Neuronal stem cell (in vitro differentiated cells): ENCODE results near the gene GLIS2.

Source experiments
- DNase-seq: peaks from one replicate; pipeline ENCODE4 v3.0.0-alpha.2; 2013; ENCODE audit warnings: low spot score
- H2AFZ ChIP-seq: one replicate; pipeline ENCODE4 v1.6.1; 2013; ENCODE audit warnings: mild to moderate bottlenecking, low read length, inconsistent platforms
- H2AK5ac ChIP-seq: 2 replicates; pipeline ENCODE4 v1.6.1; 2013; ENCODE audit warnings: low read depth, mild to moderate bottlenecking, inconsistent platforms, low read length, moderate library complexity, mixed read lengths
- H2BK120ac ChIP-seq: 2 replicates; pipeline ENCODE4 v1.6.1; 2013; ENCODE audit warnings: low read depth, mild to moderate bottlenecking, inconsistent platforms, low read length, moderate library complexity, mixed read lengths
- H2BK12ac ChIP-seq: one replicate; pipeline ENCODE4 v1.6.1; 2013; ENCODE audit warnings: low read length, inconsistent platforms
- H2BK15ac ChIP-seq: 2 replicates; pipeline ENCODE4 v1.6.1; 2013; ENCODE audit warnings: mild to moderate bottlenecking, low read length, inconsistent platforms, mixed read lengths
- H2BK5ac ChIP-seq: one replicate; pipeline ENCODE4 v1.6.1; 2013; ENCODE audit warnings: inconsistent platforms, mild to moderate bottlenecking, low read length, moderate library complexity
- H3K14ac ChIP-seq: one replicate; pipeline ENCODE4 v1.6.1; 2013; ENCODE audit warnings: low read length, inconsistent platforms
- H3K18ac ChIP-seq: 2 replicates; pipeline ENCODE4 v1.6.1; 2013; ENCODE audit warnings: low read length, inconsistent platforms
- H3K23ac ChIP-seq: 2 replicates; pipeline ENCODE4 v1.6.1; 2013; ENCODE audit warnings: low read depth, mild to moderate bottlenecking, mixed read lengths, low read length, inconsistent platforms; ENCODE audit not compliant: poor library complexity
- H3K27ac ChIP-seq: replicated peaks from 3 replicates; pipeline ENCODE4 v1.5.1; 2013; ENCODE audit warnings: low read length, inconsistent platforms
- H3K27me3 ChIP-seq, 3 experiments: 2 replicates each; pipeline ENCODE4 v1.6.1; 2013; ENCODE audit warnings: low read length in 3 of 3, mild to moderate bottlenecking in 2 of 3, inconsistent platforms in 1 of 3, low read depth in 1 of 3, mixed read lengths in 1 of 3, moderate library complexity in 1 of 3; ENCODE audit not compliant: control insufficient read depth in 3 of 3, insufficient read depth in 3 of 3
- H3K36me3 ChIP-seq, 2 donors: replicated peaks in 1 of 2; 2 replicates each; pipeline ENCODE4 v1.6.1; 2013; ENCODE audit warnings: low read length in 2 of 2; ENCODE audit not compliant: control insufficient read depth in 2 of 2, insufficient read depth in 2 of 2
- H3K4ac ChIP-seq: 2 replicates; pipeline ENCODE4 v1.6.1; 2013; ENCODE audit warnings: inconsistent platforms, mild to moderate bottlenecking, low read length, moderate library complexity
- H3K4me1 ChIP-seq, 2 donors: 1 replicate in 1 of 2; 2 replicates in 1 of 2; pipeline ENCODE4 v1.6.1; 2013; ENCODE audit warnings: low read length in 2 of 2, low read depth in 1 of 2; ENCODE audit not compliant: control insufficient read depth in 2 of 2, insufficient read depth in 1 of 2
- H3K4me2 ChIP-seq: one replicate; pipeline ENCODE4 v1.6.1; 2013; ENCODE audit warnings: mild to moderate bottlenecking, low read length, inconsistent platforms; ENCODE audit not compliant: insufficient read depth, poor library complexity, severe bottlenecking
- H3K4me3 ChIP-seq, 2 donors: 2 replicates each; pipeline ENCODE4 v1.5.1; 2013; ENCODE audit warnings: low read length in 2 of 2, mild to moderate bottlenecking in 2 of 2, inconsistent platforms in 1 of 2, moderate library complexity in 1 of 2
- H3K79me1 ChIP-seq: one replicate; pipeline ENCODE4 v1.6.1; 2013; ENCODE audit warnings: low read depth, mild to moderate bottlenecking, inconsistent platforms, low read length, moderate library complexity
- H3K9ac ChIP-seq: one replicate; pipeline ENCODE4 v1.6.1; 2013; ENCODE audit warnings: mild to moderate bottlenecking, low read depth, low read length, inconsistent platforms; ENCODE audit not compliant: poor library complexity
- H3K9me3 ChIP-seq, 2 donors: replicated peaks in 1 of 2; 2 replicates each; pipeline versions ENCODE3 to v1.6.1; 2013; ENCODE audit warnings: low read length in 2 of 2, mild to moderate bottlenecking in 2 of 2, inconsistent platforms in 1 of 2, low read depth in 1 of 2, mixed read lengths in 1 of 2, moderate library complexity in 1 of 2; ENCODE audit not compliant: control insufficient read depth in 2 of 2, insufficient read depth in 1 of 2
- H4K8ac ChIP-seq: one replicate; pipeline ENCODE4 v1.6.1; 2013; ENCODE audit warnings: low read depth, mild to moderate bottlenecking, inconsistent platforms, low read length, moderate library complexity
- H4K91ac ChIP-seq: one replicate; pipeline ENCODE4 v1.6.1; 2013; ENCODE audit warnings: low read length, low read depth, mild to moderate bottlenecking, inconsistent platforms; ENCODE audit not compliant: poor library complexity
- WGBS, 2 donors: extraction: QIAGEN DNeasy Blood & Tissue Kit; methylation state at CpG; one replicate each; pipeline ENCODE4 v1.1.7; 2013; ENCODE audit warnings: missing lambda C conversion rate in 2 of 2, mixed read lengths in 1 of 2; ENCODE audit not compliant: insufficient read length in 2 of 2, insufficient replicate concordance in 1 of 2; ENCODE audit errors: extremely low coverage in 2 of 2; 5-methylcytosine and 5-hydroxymethylcytosine counted together

Gene GLIS2

DNA sequence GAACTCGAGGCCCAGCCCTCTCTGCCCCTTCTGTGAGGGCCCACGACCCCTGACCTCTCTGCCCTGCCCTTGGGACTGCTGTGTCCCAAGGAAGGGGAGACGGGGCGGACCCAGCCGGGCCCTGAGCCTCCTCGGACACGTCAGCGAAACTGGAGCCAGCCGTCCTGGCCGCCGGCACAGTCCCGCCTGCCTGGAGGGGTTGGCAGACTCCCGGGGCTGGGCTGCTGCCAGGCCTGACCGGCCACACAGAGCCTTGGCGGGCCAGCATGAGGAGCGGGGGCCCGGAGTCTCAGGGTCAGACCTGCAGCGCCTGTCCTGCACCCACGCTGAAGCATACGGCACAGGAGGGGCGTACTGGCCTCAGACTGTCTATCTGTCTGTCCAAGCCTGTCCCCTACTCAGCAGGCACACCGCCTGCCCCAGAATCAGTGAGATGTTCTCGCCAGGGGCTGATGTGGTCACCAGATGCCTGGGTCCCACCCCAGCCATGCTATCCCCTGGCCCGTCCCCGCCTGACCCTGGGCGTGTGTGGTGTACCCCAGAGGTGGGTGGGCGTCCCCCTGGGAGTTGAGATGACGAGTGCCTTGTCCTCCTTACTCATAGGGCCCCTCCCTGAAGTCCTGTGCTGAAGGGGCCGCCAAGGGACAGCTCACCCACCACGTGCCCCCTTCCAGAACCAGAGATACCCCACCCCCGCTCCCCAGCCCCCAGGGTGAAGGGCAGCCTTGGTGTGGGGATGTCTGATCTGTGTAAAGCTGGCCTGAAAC lies 60.4 kb downstream of the GLIS2 start:
- Histone ChIP-seq H3K27me3 (no peaks in the 10 kb centered on the region), H3K4me1 (peaks cover 44 to 53% of the 10 kb centered on the region in 2 donors), H3K9ac (peak overlapping the region; percentile 68), H3K79me1 (peaks cover 9% of the 10 kb centered on the region), H2AFZ (no peak overlapping the region), H3K23ac (peak overlapping the region; percentile 69), H2BK15ac (peak overlapping the region; percentile 77), H2BK12ac (no peak overlapping the region), H3K9me3 (no peaks in the 10 kb centered on the region), H2BK5ac (no peak overlapping the region), H3K4me3 (no peak overlapping the region), H4K91ac (no peak overlapping the region), H3K4ac (peak overlapping the region; percentile 53), H4K8ac (no peak overlapping the region), H3K36me3 (peaks cover 0 to 2% of the 10 kb centered on the region in 2 donors), H3K4me2 (no peak overlapping the region), H2BK120ac (no peak overlapping the region), H3K14ac (peak overlapping the region; percentile 94), H2AK5ac (peak overlapping the region; percentile 96), H3K18ac (peak overlapping the region; percentile 68), H3K27ac (peak overlapping the region; percentile 22)
- DNase-seq, result no peak
- WGBS, 2 donors, result no CpG with 5 or more reads among the region's 31 CpGs

GRCh38 chr16:4376893-4377572 lies 61.2 kb downstream of the GLIS2 start:
- Histone ChIP-seq H2BK5ac (no peak overlapping the region), H2AFZ (no peak overlapping the region), H3K4me1 (peaks cover 44 to 51% of the 10 kb centered on the region in 2 donors), H3K4ac (no peak overlapping the region), H2AK5ac (peak overlapping the region; percentile 96), H3K9ac (no peak overlapping the region), H4K8ac (no peak overlapping the region), H2BK12ac (no peak overlapping the region), H4K91ac (no peak overlapping the region), H3K79me1 (peaks cover 10% of the 10 kb centered on the region), H3K9me3 (no peaks in the 10 kb centered on the region), H3K18ac (no peak overlapping the region), H2BK120ac (no peak overlapping the region), H3K14ac (no peak overlapping the region), H3K23ac (no peak overlapping the region), H3K27ac (no peak overlapping the region), H3K36me3 (peaks cover 0 to 9% of the 10 kb centered on the region in 2 donors), H3K4me3 (peak overlapping the region in 1 of 2 donors; percentile 28), H3K4me2 (no peak overlapping the region), H3K27me3 (no peaks in the 10 kb centered on the region), H2BK15ac (no peak overlapping the region)
- DNase-seq, result no peak
- WGBS, 2 donors, result no CpG with 5 or more reads among the region's 27 CpGs

- Histone ChIP-seq H3K9ac (no peak overlapping the region), H2BK15ac (no peak overlapping the region), H3K4me3 (peak overlapping the region in 1 of 2 donors; percentile 22), H3K4me1 (peaks cover 37 to 47% of the 10 kb centered on the region in 2 donors), H4K91ac (no peak overlapping the region), H3K36me3 (peaks cover 0 to 12% of the 10 kb centered on the region in 2 donors), H2BK120ac (no peak overlapping the region), H3K27ac (no peak overlapping the region), H4K8ac (no peak overlapping the region), H2AFZ (no peak overlapping the region), H3K18ac (no peak overlapping the region), H3K4ac (no peak overlapping the region), H3K79me1 (peaks cover 11% of the 10 kb centered on the region), H2BK12ac (no peak overlapping the region), H3K14ac (no peak overlapping the region), H3K9me3 (no peaks in the 10 kb centered on the region), H3K27me3 (no peaks in the 10 kb centered on the region), H2BK5ac (peak overlapping the region; percentile 88), H2AK5ac (no peak overlapping the region), H3K23ac (no peak overlapping the region), H3K4me2 (no peak overlapping the region)
- DNase-seq, result no peak
- WGBS, 2 donors, result no CpG with 5 or more reads among the region's 12 CpGs
Measured at GRCh38 chr16:4377573-4378154, 61.8 kb downstream of the GLIS2 start.

DNA sequence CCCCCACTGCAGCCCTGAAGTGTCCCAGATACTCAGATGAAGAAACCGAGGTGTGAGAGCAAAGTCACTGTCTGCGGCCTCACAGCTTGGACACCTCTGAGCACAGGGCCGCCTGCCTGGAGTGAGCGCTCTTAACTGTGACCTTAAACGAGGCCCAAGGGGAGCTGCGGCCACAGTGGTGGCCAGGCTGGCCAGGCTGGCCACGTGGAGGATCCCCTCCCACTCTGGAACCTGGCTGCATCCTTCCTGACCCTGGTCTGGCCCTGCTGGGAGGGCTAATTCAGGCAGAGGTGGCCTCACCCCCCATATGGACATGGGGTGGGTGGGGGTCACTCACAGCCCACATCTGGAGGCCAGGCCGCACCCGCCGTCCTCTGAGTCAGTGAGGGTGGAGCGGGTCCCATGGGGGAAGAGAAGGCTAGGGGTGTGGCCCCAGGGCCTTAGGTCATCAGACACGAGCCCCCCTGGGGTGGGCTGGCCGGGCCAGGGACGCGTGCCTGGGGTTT lies 62.3 kb downstream of the GLIS2 start:
- peaks cover 12% of the 10 kb centered on the region for H3K79me1 ChIP-seq
- no peaks in the 10 kb centered on the region for H3K9me3 ChIP-seq
- peak overlapping the region; percentile 27 for H3K9ac ChIP-seq
- no peak overlapping the region for H2BK120ac ChIP-seq
- peaks cover 4 to 12% of the 10 kb centered on the region in 2 donors for H3K36me3 ChIP-seq
- H3K27me3 ChIP-seq, result no peaks in the 10 kb centered on the region
- H3K4me1 ChIP-seq, result peaks cover 32 to 42% of the 10 kb centered on the region in 2 donors
- no peak overlapping the region for H2BK15ac ChIP-seq
- no peak for DNase-seq
- H3K14ac ChIP-seq, result peak overlapping the region; percentile 86
- H4K8ac ChIP-seq, result no peak overlapping the region
- H3K18ac ChIP-seq, result peak overlapping the region; percentile 44
- H3K4me3 ChIP-seq, result no peak overlapping the region
- H3K4ac ChIP-seq, result no peak overlapping the region
- peak overlapping the region; percentile 90 for H2AK5ac ChIP-seq
- H2AFZ ChIP-seq, result no peak overlapping the region
- no peak overlapping the region for H2BK12ac ChIP-seq
- no CpG with 5 or more reads among the region's 15 CpGs for WGBS, 2 donors
- H4K91ac ChIP-seq, result no peak overlapping the region
- H3K27ac ChIP-seq, result no peak overlapping the region
- peak overlapping the region; percentile 88 for H2BK5ac ChIP-seq
- H3K23ac ChIP-seq, result no peak overlapping the region
- H3K4me2 ChIP-seq, result no peak overlapping the region
